PC-9 (cell line): ENCODE data around the gene DPP10. TPM values are rescaled to one million over a fixed set of nuclear protein-coding genes. Genes with fewer than 3 reads are reported as not detected.

Experiments used
- BruUV-seq: library from RNA; stranded (reverse); fragments of 400-500 nt; replicated peaks from 2 replicates; lab custom pipeline; 2021; lab: Mats Ljungman, UMichigan
- CTCF ChIA-PET: fragments of 300-600 bp; sonication (Branson Sonifier 250); formaldehyde crosslinking; loops from one replicate; lab custom pipeline; 2022; ENCODE audit warnings: antibody characterized with exemption; lab: Charles Lee
- POLR2A ChIA-PET: fragments of 300-600 bp; sonication (Branson Sonifier 250); formaldehyde crosslinking; loops from one replicate; lab custom pipeline; 2022; ENCODE audit warnings: antibody characterized with exemption; ENCODE audit not compliant: unreplicated experiment; lab: Charles Lee
- DNase-seq, 2 experiments: peaks; one replicate each; pipeline versions ENCODE4 v3.0.0 to v3.0.0-alpha.2; 2015 to 2022; ENCODE audit warnings: mixed read lengths in 1 of 2
- H2AFZ ChIP-seq: fragments of 200-600 bp; sonication (generic); 2 replicates; pipeline ENCODE4 v1.8.1; 2017; ENCODE audit warnings: antibody characterized with exemption
- H3F3A ChIP-seq: fragments of 200-600 bp; sonication (generic); 2 replicates; pipeline ENCODE4 v1.8.1; 2017; ENCODE audit warnings: antibody characterized with exemption, mild to moderate bottlenecking, low read depth; ENCODE audit not compliant: insufficient read depth
- H3K27ac ChIP-seq: fragments of 200-600 bp; sonication (generic); 2 replicates; pipeline ENCODE4 v1.6.1; 2016; ENCODE audit warnings: mixed run types
- H3K27me3 ChIP-seq: fragments of 200-600 bp; sonication (generic); 2 replicates; pipeline ENCODE4 v1.6.1; 2016; ENCODE audit warnings: low read depth, mixed run types; ENCODE audit not compliant: insufficient read depth
- H3K36me3 ChIP-seq: fragments of 200-600 bp; sonication (generic); 2 replicates; pipeline ENCODE4 v1.6.1; 2016; ENCODE audit warnings: low read depth, mixed run types
- H3K4me1 ChIP-seq: fragments of 200-600 bp; sonication (generic); replicated peaks from 2 replicates; pipeline ENCODE4 v1.6.1; 2016; ENCODE audit warnings: mixed run types; ENCODE audit not compliant: insufficient read depth
- H3K4me2 ChIP-seq: fragments of 200-600 bp; sonication (generic); 2 replicates; pipeline ENCODE4 v1.6.1; 2017; ENCODE audit warnings: mixed run types
- H3K4me3 ChIP-seq: fragments of 200-600 bp; sonication (generic); 2 replicates; pipeline ENCODE4 v1.6.1; 2016; ENCODE audit warnings: mixed run types
- H3K79me2 ChIP-seq: fragments of 200-600 bp; sonication (generic); 2 replicates; pipeline ENCODE4 v1.6.1; 2017; ENCODE audit warnings: low read depth, mixed run types
- H3K9me2 ChIP-seq: fragments of 200-600 bp; sonication (generic); 2 replicates; pipeline ENCODE4 v1.8.1; 2017; ENCODE audit warnings: mild to moderate bottlenecking; ENCODE audit not compliant: insufficient read depth
- H3K9me3 ChIP-seq: fragments of 200-600 bp; sonication (generic); 2 replicates; pipeline ENCODE4 v1.8.1; 2016; ENCODE audit warnings: low read depth; ENCODE audit not compliant: insufficient read depth
- H4K20me1 ChIP-seq: fragments of 200-600 bp; sonication (generic); 2 replicates; pipeline ENCODE4 v1.8.1; 2017; ENCODE audit not compliant: insufficient read depth
- CTCF ChIP-seq: fragments of 200-600 bp; sonication (generic); conservative IDR thresholded peaks from 2 replicates; pipeline ENCODE4 v1.6.1; 2017; ENCODE audit warnings: mixed run types, antibody characterized with exemption, mild to moderate bottlenecking, moderate library complexity
- EZH2 ChIP-seq: fragments of 200-600 bp; sonication (generic); IDR thresholded peaks from 2 replicates; pipeline ENCODE4 v1.8.0; 2017; ENCODE audit warnings: antibody characterized with exemption, low read depth
- intact Hi-C: fragments of 100-400 bp; cut with micrococcal nuclease; formaldehyde crosslinking; loops from one replicate; pipeline ENCODE4 v1.10.0; 2022; ENCODE audit not compliant: unreplicated experiment
- total RNA-seq: library from RNA; stranded (reverse); gene quantifications from 2 replicates; pipeline ENCODE4 v1.2.3, GENCODE V29; 2021

Gene DPP10
- total RNA-seq, 1 experiment from 2014 or later = not detected

GRCh38 chr2:114859726-114860510, 417.5 kb downstream of the DPP10 start:
- no peak for DNase-seq
- no peak for TF ChIP-seq CTCF
- TF ChIP-seq EZH2 = no peak
- Histone ChIP-seq H3F3A (no peaks in the 10 kb centered on the region), H3K4me3 (no peak overlapping the region), H3K4me2 (no peak overlapping the region), H2AFZ (no peak overlapping the region), H3K4me1 (no peaks in the 10 kb centered on the region), H3K79me2 (no peaks in the 10 kb centered on the region), H3K27me3 (0 out of 2 replicates have a peak, but pooled peaks cover 3% of the 10 kb centered on the region), H3K9me2 (no peaks in the 10 kb centered on the region), H3K9me3 (no peaks in the 10 kb centered on the region; the same call in 1 of the 2 replicates), H4K20me1 (no peaks in the 10 kb centered on the region), H3K36me3 (no peaks in the 10 kb centered on the region), H3K27ac (no peak overlapping the region)
- no TSS peak for BruUV-seq
- ChIA-PET CTCF (no interaction called here), POLR2A (no interaction called here)
- intact Hi-C loops = no loop called here

- no peak for DNase-seq
- no peaks in the 10 kb centered on the region for H3F3A ChIP-seq
- no peak overlapping the region for H3K4me2 ChIP-seq
- H3K79me2 ChIP-seq = no peaks in the 10 kb centered on the region
- 0 out of 2 replicates have a peak, but pooled peaks cover 3% of the 10 kb centered on the region for H3K27me3 ChIP-seq
- H3K4me3 ChIP-seq = no peak overlapping the region
- H2AFZ ChIP-seq = no peak overlapping the region
- intact Hi-C loops = no loop called here
- ChIA-PET CTCF (no interaction called here), POLR2A (no interaction called here)
- H3K36me3 ChIP-seq = no peaks in the 10 kb centered on the region
- H3K9me3 ChIP-seq = no peaks in the 10 kb centered on the region; the same call in 1 of the 2 replicates
- BruUV-seq = no TSS peak
- no peaks in the 10 kb centered on the region for H3K9me2 ChIP-seq
- TF ChIP-seq EZH2 (no peak), CTCF (no peak)
- H3K4me1 ChIP-seq = no peaks in the 10 kb centered on the region
- H3K27ac ChIP-seq = no peak overlapping the region
- H4K20me1 ChIP-seq = no peaks in the 10 kb centered on the region
Measured at GRCh38 chr2:114862243-114862642, 419.8 kb downstream of the DPP10 start.

GRCh38 chr2:114864901-114865300, 422.5 kb downstream of the DPP10 start:
- no peaks in the 10 kb centered on the region for H3K4me1 ChIP-seq
- H3K9me2 ChIP-seq = no peaks in the 10 kb centered on the region
- H2AFZ ChIP-seq = no peak overlapping the region
- DNase-seq = no peak
- H3K36me3 ChIP-seq = no peaks in the 10 kb centered on the region
- no peaks in the 10 kb centered on the region for H3F3A ChIP-seq
- H3K9me3 ChIP-seq = no peaks in the 10 kb centered on the region
- intact Hi-C loops = no loop called here
- no peak overlapping the region for H3K27ac ChIP-seq
- H4K20me1 ChIP-seq = no peaks in the 10 kb centered on the region
- H3K4me3 ChIP-seq = no peak overlapping the region
- BruUV-seq = no TSS peak
- no peak overlapping the region for H3K4me2 ChIP-seq
- TF ChIP-seq CTCF = no peak
- TF ChIP-seq EZH2 = no peak
- CTCF ChIA-PET = no interaction called here
- no peaks in the 10 kb centered on the region for H3K79me2 ChIP-seq
- POLR2A ChIA-PET = no interaction called here
- H3K27me3 ChIP-seq = no peaks in the 10 kb centered on the region
